HCT116 (cell line): ENCODE results near the gene CEP112. TPM values are rescaled to one million over a fixed set of nuclear protein-coding genes. Genes with fewer than 3 reads are reported as not detected.

Experiments
- ATAC-seq: fragments of 200-7000 bp; cut with Tn5 transposase; 2 replicates; pipeline ENCODE4 v1.9.1; 2020; ENCODE audit warnings: mild to moderate bottlenecking, moderate library complexity
- BruUV-seq: library from RNA; stranded (reverse); fragments of 400-500 nt; replicated peaks from 2 replicates; lab custom pipeline; 2021; lab: Mats Ljungman, UMichigan
- CTCF ChIA-PET: fragments of 300-600 bp; sonication (Branson Sonifier 250); formaldehyde crosslinking; loops from one replicate; lab custom pipeline; 2021; ENCODE audit warnings: antibody characterized with exemption; lab: Charles Lee
- POLR2A ChIA-PET: fragments of 300-600, 350-600 bp; sonication (Branson Sonifier 250); formaldehyde crosslinking; loops from one replicate; lab custom pipeline; 2021; ENCODE audit warnings: antibody characterized with exemption; lab: Charles Lee
- RAD21 ChIA-PET, 2 experiments: fragments of 300-600 bp; sonication (Branson Sonifier 250); formaldehyde crosslinking; loops; one replicate each; lab custom pipeline; 2023; ENCODE audit warnings: low total read pairs in 2 of 2; ENCODE audit not compliant: uncharacterized antibody in 2 of 2, unreplicated experiment in 2 of 2, low non-redundant PET in 1 of 2; lab: Charles Lee
- DNase-seq: peaks from one replicate; pipeline ENCODE4 v3.0.0-alpha.2; 2010; ENCODE audit warnings: low read depth, low spot score
- H2AFZ ChIP-seq: fragments of 200-600 bp; shearing (Covaris generic), sonication (generic); 2 replicates; pipeline ENCODE4 v1.6.1; 2017; ENCODE audit warnings: low read depth, mixed run types, mixed read lengths, antibody characterized with exemption, low read length; ENCODE audit not compliant: poor library complexity, severe bottlenecking
- H3K27ac ChIP-seq: 2 replicates; pipeline ENCODE4 v1.5.1; 2012; ENCODE audit warnings: low read depth, low read length
- H3K27me3 ChIP-seq: fragments of 200-600 bp; sonication (generic); 2 replicates; pipeline ENCODE4 v1.6.1; 2016; ENCODE audit warnings: mixed run types, low read length, mixed read lengths; ENCODE audit not compliant: insufficient read depth
- H3K36me3 ChIP-seq, 2 experiments: fragments of 200-500 bp in 1 of 2; fragments of 200-600 bp in 1 of 2; sonication (Bioruptor generic) in 1 of 2; sonication (generic) in 1 of 2; 2 replicates each; pipeline versions ENCODE4 v1.5.1 to v1.6.1; 2014 to 2016; ENCODE audit warnings: low read length in 2 of 2, inconsistent platforms in 1 of 2, mixed read lengths in 1 of 2, mixed run types in 1 of 2; ENCODE audit not compliant: insufficient read depth in 2 of 2, control insufficient read depth in 1 of 2
- H3K4me1 ChIP-seq, 2 experiments: fragments of 200-600 bp in 1 of 2; sonication (generic) in 1 of 2; 2 replicates each; pipeline versions ENCODE4 v1.5.1 to v1.6.1; 2012 to 2017; ENCODE audit warnings: low read length in 2 of 2, inconsistent platforms in 1 of 2, mild to moderate bottlenecking in 1 of 2, mixed read lengths in 1 of 2, mixed run types in 1 of 2, moderate library complexity in 1 of 2; ENCODE audit not compliant: insufficient read depth in 2 of 2, control insufficient read depth in 1 of 2
- H3K4me2 ChIP-seq: fragments of 200-600 bp; sonication (generic); 2 replicates; pipeline ENCODE4 v1.6.1; 2017; ENCODE audit warnings: mixed run types, low read length, mixed read lengths
- H3K4me3 ChIP-seq, 2 experiments: fragments of 200-600 bp in 1 of 2; sonication (generic) in 1 of 2; replicated peaks in 1 of 2; 2 replicates each; pipeline ENCODE4 v1.5.1; 2011 to 2016; ENCODE audit warnings: low read length in 2 of 2, control low read depth in 1 of 2, low read depth in 1 of 2, mild to moderate bottlenecking in 1 of 2, mixed read lengths in 1 of 2, mixed run types in 1 of 2
- H3K79me2 ChIP-seq: fragments of 200-600 bp; sonication (generic); 2 replicates; pipeline ENCODE4 v1.6.1; 2017; ENCODE audit warnings: mild to moderate bottlenecking, mixed run types, low read length, moderate library complexity, mixed read lengths; ENCODE audit not compliant: insufficient read depth
- H3K9ac ChIP-seq: fragments of 200-600 bp; sonication (generic); 2 replicates; pipeline ENCODE4 v1.6.1; 2016; ENCODE audit warnings: low read length, mixed read lengths
- H3K9me2 ChIP-seq: fragments of 200-600 bp; sonication (generic), shearing (Covaris generic); 2 replicates; pipeline ENCODE4 v1.6.1; 2017; ENCODE audit warnings: mixed run types, mild to moderate bottlenecking, moderate library complexity; ENCODE audit not compliant: insufficient read depth
- H3K9me3 ChIP-seq, 2 experiments: fragments of 200-500 bp in 1 of 2; fragments of 200-600 bp in 1 of 2; sonication (Bioruptor generic) in 1 of 2; sonication (generic) in 1 of 2; 2 replicates each; pipeline ENCODE4 v1.6.1; 2014 to 2017; ENCODE audit warnings: low read length in 2 of 2, mixed read lengths in 2 of 2, inconsistent platforms in 1 of 2, low read depth in 1 of 2, mild to moderate bottlenecking in 1 of 2, mixed run types in 1 of 2, moderate library complexity in 1 of 2; ENCODE audit not compliant: control insufficient read depth in 1 of 2, insufficient read depth in 1 of 2
- H4K20me1 ChIP-seq: fragments of 200-600 bp; sonication (generic), shearing (Covaris generic); 2 replicates; pipeline ENCODE4 v1.6.1; 2017; ENCODE audit warnings: mixed run types, mild to moderate bottlenecking, moderate library complexity; ENCODE audit not compliant: insufficient read depth
- ATF3 ChIP-seq: IDR thresholded peaks from 2 replicates; pipeline ENCODE4 v1.6.1; 2012
- EZH2 ChIP-seq: fragments of 200-600 bp; sonication (generic); IDR thresholded peaks from 2 replicates; pipeline ENCODE4 v1.6.1; 2017; ENCODE audit warnings: antibody characterized with exemption, mixed run types
- JUND ChIP-seq: IDR thresholded peaks from 2 replicates; pipeline ENCODE4 v1.6.1; 2012
- POLR2A ChIP-seq: IDR thresholded peaks from 2 replicates; pipeline ENCODE4 v1.7.0; 2011; ENCODE audit warnings: borderline replicate concordance; ENCODE audit not compliant: insufficient read depth, insufficient read length; ENCODE audit errors: extremely low read depth
- ZFX ChIP-seq: fragments of 450-650 bp; IDR thresholded peaks from 2 replicates; pipeline ENCODE4 v1.6.1; 2017
- ZNF274 ChIP-seq: fragments of 200-500 bp; sonication (Bioruptor generic); IDR thresholded peaks from 2 replicates; pipeline ENCODE4 v1.6.1; 2014; ENCODE audit warnings: mild to moderate bottlenecking, low read depth, low read length, inconsistent platforms
- intact Hi-C: fragments of 100-400 bp; cut with micrococcal nuclease; formaldehyde crosslinking; loops from 2 replicates; pipeline ENCODE4 v1.10.0; 2022
- total RNA-seq: library from RNA; stranded (reverse); gene quantifications from one replicate; pipeline ENCODE4 v1.2.1, GENCODE V29; 2021; ENCODE audit not compliant: unreplicated experiment
- TF ChIP-seq, protein P1 (sequence below), 3 experiments: fragments of 200-600 bp in 1 of 3; sonication (generic) in 1 of 3; IDR thresholded peaks in 2 of 3; conservative IDR thresholded peaks in 1 of 3; 2 replicates each; pipeline ENCODE4 v1.5.1; 2012 to 2017; ENCODE audit warnings: low read depth in 2 of 3, low read length in 2 of 3, antibody characterized with exemption in 1 of 3, borderline replicate concordance in 1 of 3, control low read depth in 1 of 3, mild to moderate bottlenecking in 1 of 3, mixed read lengths in 1 of 3, mixed run types in 1 of 3, moderate library complexity in 1 of 3; ENCODE audit not compliant: insufficient read depth in 1 of 3

Gene CEP112
- total RNA-seq, 1 experiment from 2014 or later, result 10.9 TPM

- Histone ChIP-seq H2AFZ (no peak overlapping the region), H3K9ac (no peak overlapping the region), H3K27me3 (no peaks in the 10 kb centered on the region), H3K4me2 (no peak overlapping the region), H3K9me3 (no peaks in the 10 kb centered on the region), H3K27ac (no peak overlapping the region), H3K9me2 (no peaks in the 10 kb centered on the region), H3K36me3 (no peaks in the 10 kb centered on the region), H3K4me1 (peaks cover 0 to 3% of the 10 kb centered on the region in 2 experiments; a peak in 1 of 4 replicates), H3K79me2 (no peaks in the 10 kb centered on the region), H4K20me1 (no peaks in the 10 kb centered on the region), H3K4me3 (no peak overlapping the region)
- ChIA-PET POLR2A (no interaction called here), RAD21 (no interaction called here), CTCF (no interaction called here)
- ATAC-seq, result peak; percentile 69
- intact Hi-C loops, result no loop called here
- DNase-seq, result no peak
- TF ChIP-seq JUND (no peak), EZH2 (no peak), ZNF274 (no peak)
- no TSS peak for BruUV-seq
These were observed 596.8 kb downstream of the CEP112 start for GRCh38 chr17:65595071-65595656.

- Histone ChIP-seq H3K9me2 (no peaks in the 10 kb centered on the region), H3K9ac (no peak overlapping the region), H2AFZ (no peak overlapping the region), H4K20me1 (no peaks in the 10 kb centered on the region), H3K79me2 (no peaks in the 10 kb centered on the region), H3K9me3 (no peaks in the 10 kb centered on the region), H3K27ac (no peak overlapping the region), H3K27me3 (no peaks in the 10 kb centered on the region), H3K4me2 (no peak overlapping the region), H3K4me3 (no peak overlapping the region), H3K36me3 (no peaks in the 10 kb centered on the region), H3K4me1 (peaks cover 0 to 6% of the 10 kb centered on the region in 2 experiments; a peak in 1 of 4 replicates)
- no peak for DNase-seq
- TF ChIP-seq, protein P1, sequence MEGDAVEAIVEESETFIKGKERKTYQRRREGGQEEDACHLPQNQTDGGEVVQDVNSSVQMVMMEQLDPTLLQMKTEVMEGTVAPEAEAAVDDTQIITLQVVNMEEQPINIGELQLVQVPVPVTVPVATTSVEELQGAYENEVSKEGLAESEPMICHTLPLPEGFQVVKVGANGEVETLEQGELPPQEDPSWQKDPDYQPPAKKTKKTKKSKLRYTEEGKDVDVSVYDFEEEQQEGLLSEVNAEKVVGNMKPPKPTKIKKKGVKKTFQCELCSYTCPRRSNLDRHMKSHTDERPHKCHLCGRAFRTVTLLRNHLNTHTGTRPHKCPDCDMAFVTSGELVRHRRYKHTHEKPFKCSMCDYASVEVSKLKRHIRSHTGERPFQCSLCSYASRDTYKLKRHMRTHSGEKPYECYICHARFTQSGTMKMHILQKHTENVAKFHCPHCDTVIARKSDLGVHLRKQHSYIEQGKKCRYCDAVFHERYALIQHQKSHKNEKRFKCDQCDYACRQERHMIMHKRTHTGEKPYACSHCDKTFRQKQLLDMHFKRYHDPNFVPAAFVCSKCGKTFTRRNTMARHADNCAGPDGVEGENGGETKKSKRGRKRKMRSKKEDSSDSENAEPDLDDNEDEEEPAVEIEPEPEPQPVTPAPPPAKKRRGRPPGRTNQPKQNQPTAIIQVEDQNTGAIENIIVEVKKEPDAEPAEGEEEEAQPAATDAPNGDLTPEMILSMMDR (IDR thresholded peaks at IDR 0.05 in 2 of 3, conservative IDR thresholded peaks at IDR 0.05 in 1 of 3; ENCODE audit: borderline replicate concordance in 1 of 3, insufficient read depth in 1 of 3, low read depth in 2 of 3, low read length in 2 of 3), result no peak
- no peak for TF ChIP-seq POLR2A
- no peak for TF ChIP-seq ZFX
- no peak for TF ChIP-seq ZNF274
- TF ChIP-seq ATF3, result no peak
- POLR2A ChIA-PET, result no interaction called here
- intact Hi-C loops, result no loop called here
- BruUV-seq, result no TSS peak
- CTCF ChIA-PET, result no interaction called here
- RAD21 ChIA-PET, result interaction anchor here in 1 of 2 experiments (0.5 kb wide), 1 partner anchor 303 kb away, joined by 4 read pairs; no protein-coding TSS in a partner anchor
- ATAC-seq, result no peak
These were observed 597.8 kb downstream of the CEP112 start for GRCh38 chr17:65593855-65594845.
